ENCODE data around the gene CCDC136. TPM values are rescaled to one million over a fixed set of nuclear protein-coding genes. Genes with fewer than 3 reads are reported as not detected.

CCDC136 gene
- polyA plus RNA-seq, 1 of the 3 experiments (the other 2 are of a cell fraction) = 48.4 TPM

Small RNA genes within 50 kb of the gene (small RNA-seq; reads per million reads assigned to genes)
- 0 reads per million in 7 experiments for gene RN7SL81P

Other genes starting within 250 kb of the CCDC136 start
- 1.2 TPM in 2 replicates for gene GARIN1A, start 119.7 kb upstream of the CCDC136 start, polyA plus RNA-seq (2012; rRNA removed)
- gene CALU, start 52.6 kb upstream of the CCDC136 start, polyA plus RNA-seq (2012; rRNA removed) = 195 and 294 TPM in 2 replicates
- 0.05 TPM in 1 of 2 replicates, not detected in the other for gene OPN1SW, start 16.2 kb upstream of the CCDC136 start, polyA plus RNA-seq (2012; rRNA removed)
- 22.5 and 43.7 TPM in 2 replicates for gene FLNC, start 38.4 kb downstream of the CCDC136 start, polyA plus RNA-seq (2012; rRNA removed)
- gene ATP6V1F, start 70.9 kb downstream of the CCDC136 start, polyA plus RNA-seq (2012; rRNA removed) = 437 and 495 TPM in 2 replicates
- gene KCP, start 118.7 kb downstream of the CCDC136 start, polyA plus RNA-seq (2012; rRNA removed) = not detected in 2 replicates
- gene IRF5, start 146.0 kb downstream of the CCDC136 start, polyA plus RNA-seq (2012; rRNA removed) = 0.62 and 1.0 TPM in 2 replicates